Dendritic cell treated with granulocyte-macrophage colony-stimulating factor and Interleukin-4, amounts not matched to agents 40 ng/mL and 50 ng/mL, for 4 days (primary cell): ENCODE results near the gene ZDHHC16.
"Not testable (repeated sequence)": the region's sequence is repeated elsewhere in the genome, so short reads cannot be mapped to it uniquely, and the experiment has no call there.

Experiments used
- H3K27ac Mint-ChIP-seq: one replicate; pipeline ENCODE4 v1.8.0; 2022; ENCODE audit warnings: mild to moderate bottlenecking, mixed read lengths
- H3K27me3 Mint-ChIP-seq: one replicate; pipeline ENCODE4 v1.8.0; 2022; ENCODE audit warnings: mild to moderate bottlenecking, mixed read lengths
- H3K36me3 Mint-ChIP-seq: one replicate; pipeline ENCODE4 v1.8.0; 2022; ENCODE audit warnings: low read depth, mixed read lengths
- H3K4me1 Mint-ChIP-seq: one replicate; pipeline ENCODE4 v1.8.0; 2022; ENCODE audit warnings: low read depth, mixed read lengths
- H3K4me3 Mint-ChIP-seq: one replicate; pipeline ENCODE4 v1.8.0; 2022; ENCODE audit warnings: mild to moderate bottlenecking, moderate library complexity, mixed read lengths
- H3K9me3 Mint-ChIP-seq: one replicate; pipeline ENCODE4 v1.8.0; 2022; ENCODE audit warnings: mixed read lengths
- intact Hi-C: fragments of 100-400 bp; cut with micrococcal nuclease; formaldehyde crosslinking; loops from one replicate; pipeline ENCODE4 v1.15.0; 2022

The ZDHHC16 gene

DNA sequence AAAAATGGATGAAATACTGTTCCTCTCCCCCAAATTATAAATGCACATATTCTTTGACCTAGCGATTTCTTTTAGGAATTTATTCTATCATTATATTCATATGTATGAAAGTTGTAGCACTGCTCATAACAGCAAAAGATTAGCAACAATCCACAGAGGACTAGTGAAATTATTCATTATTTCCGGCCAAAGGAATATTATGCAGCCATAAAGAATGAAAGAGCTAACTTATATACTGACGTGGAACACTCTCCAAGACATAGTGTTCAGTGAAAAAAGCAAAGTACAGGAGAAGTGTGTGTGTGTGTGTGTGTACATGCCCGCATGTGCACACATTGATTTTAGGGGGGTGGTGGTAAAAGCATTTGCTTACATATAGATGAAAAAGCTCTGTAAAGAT, 28.9 kb downstream of the ZDHHC16 start:
- intact Hi-C loops = no loop called here
- Mint-ChIP-seq H3K9me3 (no peaks in the 10 kb centered on the region), H3K4me1 (no peaks in the 10 kb centered on the region), H3K4me3 (no peak overlapping the region), H3K27ac (no peak overlapping the region), H3K27me3 (no peaks in the 10 kb centered on the region), H3K36me3 (peaks cover 96% of the 10 kb centered on the region)

DNA sequence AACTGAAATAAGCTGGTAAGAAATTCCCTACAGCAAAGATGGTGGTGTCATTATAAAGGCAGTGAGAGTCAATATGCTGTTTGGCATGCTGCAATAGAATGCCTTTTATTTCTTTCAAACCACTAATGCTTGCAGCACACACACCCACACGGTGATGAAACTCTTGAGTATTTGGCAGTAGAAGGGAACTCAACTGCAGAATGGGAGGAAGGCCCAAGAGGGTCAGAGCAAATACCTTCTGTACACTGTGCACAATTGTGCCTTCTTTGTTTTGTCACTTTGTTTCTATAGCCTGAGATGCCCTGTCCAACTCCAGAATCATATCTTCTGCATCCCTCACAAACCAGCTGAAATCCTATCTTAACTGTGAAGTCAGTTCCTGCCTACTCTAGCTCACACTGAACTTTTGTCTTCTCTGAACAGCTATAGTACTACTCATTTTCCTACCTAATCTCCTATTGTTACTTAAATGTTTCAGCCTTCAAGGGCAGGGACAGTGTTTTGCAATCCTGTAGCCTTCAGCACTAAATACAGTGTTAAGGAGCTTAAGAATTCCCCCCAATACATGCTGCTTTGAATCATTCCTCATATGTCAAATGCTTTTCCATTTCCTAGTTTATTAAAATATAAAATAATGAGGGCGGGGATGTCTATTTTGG, 30.1 kb downstream of the ZDHHC16 start:
- H3K4me1 Mint-ChIP-seq = no peaks in the 10 kb centered on the region
- peaks cover 97% of the 10 kb centered on the region for H3K36me3 Mint-ChIP-seq
- no peak overlapping the region for H3K27ac Mint-ChIP-seq
- H3K9me3 Mint-ChIP-seq = no peaks in the 10 kb centered on the region
- intact Hi-C loops = no loop called here
- no peak overlapping the region for H3K4me3 Mint-ChIP-seq
- H3K27me3 Mint-ChIP-seq = no peaks in the 10 kb centered on the region

DNA sequence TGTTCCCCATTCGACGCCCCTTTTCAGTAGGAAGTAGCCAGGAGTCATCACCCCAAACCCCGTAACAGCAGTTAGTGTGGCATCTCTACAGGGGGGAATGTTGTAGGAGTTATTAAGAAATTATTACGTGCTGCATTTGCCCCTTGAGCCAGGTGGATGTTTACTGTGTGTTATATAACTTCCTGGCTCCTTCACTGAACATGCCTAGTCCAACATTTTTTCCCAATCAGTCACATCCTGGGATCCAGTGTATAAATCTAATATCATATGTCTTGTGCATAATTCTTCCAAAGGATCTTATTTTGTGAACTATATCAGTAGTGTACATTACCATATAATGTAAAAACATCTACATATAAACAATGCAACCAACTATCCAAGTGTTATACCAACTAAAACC, 33.4 kb downstream of the ZDHHC16 start:
- Mint-ChIP-seq H3K36me3 (peaks cover 89% of the 10 kb centered on the region), H3K4me1 (peaks cover 12% of the 10 kb centered on the region)
- H3K27me3 Mint-ChIP-seq, H3K27ac Mint-ChIP-seq, intact Hi-C loops, H3K4me3 Mint-ChIP-seq, H3K9me3 Mint-ChIP-seq: not testable (repeated sequence)

DNA sequence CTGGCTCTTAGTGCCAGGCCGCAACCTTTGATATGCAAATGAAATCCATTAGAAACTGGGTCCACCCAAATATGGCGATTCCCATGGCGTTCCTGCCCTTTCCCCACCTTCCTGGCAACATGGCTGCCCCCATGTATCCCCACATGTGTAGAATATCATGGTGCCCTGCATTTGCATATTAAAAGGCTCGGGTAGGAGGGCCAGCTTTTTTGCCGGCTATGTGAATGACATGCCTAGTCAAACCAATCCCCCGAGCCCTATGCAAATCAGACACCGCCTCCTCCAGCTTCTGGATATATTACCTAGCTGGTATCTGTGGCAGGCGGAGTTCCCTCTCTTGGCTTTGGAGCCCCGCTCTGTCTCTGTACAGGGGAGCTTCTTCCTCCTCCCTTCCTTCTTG, 34.0 kb downstream of the ZDHHC16 start:
- no peak overlapping the region for H3K27ac Mint-ChIP-seq
- H3K4me1 Mint-ChIP-seq = peaks cover 12% of the 10 kb centered on the region
- no peak overlapping the region for H3K4me3 Mint-ChIP-seq
- H3K27me3 Mint-ChIP-seq = no peaks in the 10 kb centered on the region
- no peaks in the 10 kb centered on the region for H3K9me3 Mint-ChIP-seq
- H3K36me3 Mint-ChIP-seq = peaks cover 85% of the 10 kb centered on the region
- intact Hi-C loops = no loop called here

DNA sequence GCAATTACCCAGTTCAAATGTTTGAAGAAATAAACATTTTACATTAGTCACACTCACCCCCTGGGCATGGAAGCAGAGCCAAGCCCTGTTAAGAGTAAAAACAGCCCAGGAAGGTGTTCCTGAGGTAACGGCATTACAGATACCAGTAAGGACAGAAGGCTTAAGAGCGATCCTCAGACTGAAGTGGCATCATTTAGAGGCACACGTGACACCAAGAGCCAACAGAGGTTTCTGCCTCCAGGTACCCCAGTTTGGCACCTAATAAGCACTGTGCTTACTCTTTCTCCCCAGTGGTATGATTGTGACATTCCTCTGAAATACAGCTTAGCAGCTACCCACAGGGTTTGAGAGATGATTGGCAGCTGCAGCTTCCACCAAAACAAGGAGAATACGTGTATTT, 35.1 kb downstream of the ZDHHC16 start:
- H3K4me1 Mint-ChIP-seq = peaks cover 12% of the 10 kb centered on the region
- H3K27ac Mint-ChIP-seq = no peak overlapping the region
- intact Hi-C loops = no loop called here
- H3K9me3 Mint-ChIP-seq = no peaks in the 10 kb centered on the region
- peaks cover 85% of the 10 kb centered on the region for H3K36me3 Mint-ChIP-seq
- no peaks in the 10 kb centered on the region for H3K27me3 Mint-ChIP-seq
- no peak overlapping the region for H3K4me3 Mint-ChIP-seq

DNA sequence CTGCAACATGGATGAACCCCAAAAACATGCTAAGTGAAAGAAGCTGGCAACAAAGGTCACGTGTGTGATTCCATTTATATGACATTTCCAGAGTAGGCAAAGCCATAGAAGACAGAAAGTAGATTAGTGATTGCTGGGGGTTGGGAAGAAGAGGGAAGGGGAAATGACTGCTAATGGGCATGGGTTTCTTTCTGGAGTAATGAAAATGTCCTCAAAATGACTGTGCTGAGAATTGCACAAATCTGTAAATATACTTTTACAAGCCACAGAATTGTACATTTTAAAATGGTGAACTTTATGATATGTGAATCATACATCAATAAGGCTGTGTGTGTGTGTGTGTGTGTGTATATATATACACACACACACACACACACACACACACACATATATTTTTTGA, 36.4 kb downstream of the ZDHHC16 start:
- H3K9me3 Mint-ChIP-seq = no peaks in the 10 kb centered on the region
- no peak overlapping the region for H3K4me3 Mint-ChIP-seq
- no peak overlapping the region for H3K27ac Mint-ChIP-seq
- peaks cover 76% of the 10 kb centered on the region for H3K36me3 Mint-ChIP-seq
- no peaks in the 10 kb centered on the region for H3K27me3 Mint-ChIP-seq
- H3K4me1 Mint-ChIP-seq = peaks cover 12% of the 10 kb centered on the region
- intact Hi-C loops = no loop called here

DNA sequence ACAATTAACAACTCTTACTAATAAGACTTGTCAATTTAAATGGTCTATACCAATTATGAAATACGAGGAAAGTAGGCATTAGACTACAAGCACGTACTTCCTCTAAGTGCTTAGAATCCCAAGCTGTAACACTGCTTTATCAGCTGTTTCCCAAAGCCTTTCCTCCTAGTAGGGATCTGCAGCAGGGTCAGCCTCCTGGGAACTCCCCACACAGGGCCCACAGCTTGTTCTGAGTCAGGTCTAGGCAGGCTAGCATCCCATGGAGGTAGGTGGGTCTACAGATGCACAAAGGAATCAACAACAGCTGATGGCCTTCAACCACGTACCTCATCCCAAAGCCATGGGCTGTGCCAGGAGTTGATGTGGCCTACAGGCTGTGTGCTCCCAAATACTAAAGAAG, 37.5 kb downstream of the ZDHHC16 start:
- peaks cover 12% of the 10 kb centered on the region for H3K4me1 Mint-ChIP-seq
- intact Hi-C loops = no loop called here
- H3K36me3 Mint-ChIP-seq = peaks cover 64% of the 10 kb centered on the region
- H3K27me3 Mint-ChIP-seq = no peaks in the 10 kb centered on the region
- H3K4me3 Mint-ChIP-seq = no peak overlapping the region
- no peaks in the 10 kb centered on the region for H3K9me3 Mint-ChIP-seq
- H3K27ac Mint-ChIP-seq = no peak overlapping the region

DNA sequence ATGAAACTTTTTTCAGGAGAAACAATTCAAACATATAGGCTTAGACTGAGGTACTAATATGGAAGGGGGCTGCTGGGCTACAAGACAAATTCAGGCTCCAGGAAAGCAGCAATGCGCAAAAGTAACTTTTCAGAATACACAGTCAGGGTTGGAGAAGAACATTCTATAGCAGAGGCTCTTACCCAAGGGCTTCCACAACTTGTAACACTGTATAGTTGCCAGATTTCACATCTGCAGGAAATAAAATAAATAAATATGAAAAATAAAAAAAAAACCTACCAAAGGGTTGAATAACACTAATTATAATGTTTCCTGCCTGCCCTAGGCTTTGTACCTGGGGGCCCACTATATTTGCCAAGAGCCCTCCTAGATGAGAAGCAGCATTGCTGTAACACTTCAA, 37.9 kb downstream of the ZDHHC16 start:
- no peak overlapping the region for H3K27ac Mint-ChIP-seq
- intact Hi-C loops = no loop called here
- peaks cover 12% of the 10 kb centered on the region for H3K4me1 Mint-ChIP-seq
- no peaks in the 10 kb centered on the region for H3K27me3 Mint-ChIP-seq
- no peak overlapping the region for H3K4me3 Mint-ChIP-seq
- no peaks in the 10 kb centered on the region for H3K9me3 Mint-ChIP-seq
- H3K36me3 Mint-ChIP-seq = peaks cover 60% of the 10 kb centered on the region

DNA sequence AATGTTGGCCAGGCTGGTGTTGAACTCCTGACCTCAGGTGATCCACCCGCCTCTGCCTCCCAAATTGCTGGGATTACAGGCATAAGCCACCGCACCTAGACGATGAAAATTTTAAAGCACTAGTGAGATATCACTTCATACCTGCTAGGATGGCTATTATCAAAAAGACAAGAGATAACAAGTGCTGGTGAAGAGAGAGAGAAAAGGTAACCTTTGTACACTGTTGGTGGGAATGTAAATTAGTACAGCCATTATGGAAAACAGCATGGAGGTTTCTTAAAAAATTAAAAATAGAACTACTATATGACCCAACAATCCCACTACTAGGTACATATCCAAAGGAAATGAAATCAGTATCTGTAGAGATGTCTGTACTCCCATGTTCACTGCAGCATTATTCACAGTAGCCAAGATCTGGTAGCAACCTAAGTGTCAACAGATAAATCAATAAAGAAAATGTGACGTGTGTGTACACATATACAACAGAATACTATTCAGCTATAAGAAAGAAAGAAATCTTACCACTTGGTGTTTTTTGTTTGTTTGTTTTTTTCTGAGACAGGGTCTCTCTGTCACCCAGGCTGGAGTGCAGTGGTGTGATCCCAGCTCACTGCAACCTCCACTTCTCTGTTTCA, 39.8 kb downstream of the ZDHHC16 start:
- intact Hi-C loops = no loop called here
- Mint-ChIP-seq H3K4me1 (peaks cover 16% of the 10 kb centered on the region), H3K27me3 (no peaks in the 10 kb centered on the region), H3K9me3 (no peaks in the 10 kb centered on the region), H3K27ac (peak overlapping the region; percentile 54), H3K4me3 (no peak overlapping the region), H3K36me3 (peaks cover 42% of the 10 kb centered on the region)

DNA sequence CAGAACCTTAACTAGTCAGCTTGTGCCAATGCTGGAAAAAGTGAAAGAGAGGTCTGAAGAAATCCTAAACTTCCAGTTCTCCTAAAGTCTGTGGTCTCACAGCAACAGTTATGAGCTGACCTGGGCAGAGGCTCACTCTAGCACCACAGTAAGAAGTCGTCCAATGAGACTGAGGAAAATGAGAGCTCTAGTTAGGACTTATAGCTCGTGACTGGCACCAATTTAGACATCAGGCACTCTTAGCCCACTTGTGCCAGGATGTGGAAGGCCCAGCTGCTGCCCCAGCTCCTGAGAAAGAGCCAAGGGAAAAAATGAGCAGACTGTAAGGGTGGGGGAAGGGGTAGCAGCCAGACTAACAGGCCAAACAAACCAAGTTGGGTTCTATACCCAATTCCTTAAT, 44.6 kb downstream of the ZDHHC16 start:
- Mint-ChIP-seq H3K9me3 (no peaks in the 10 kb centered on the region), H3K36me3 (peaks cover 29% of the 10 kb centered on the region), H3K4me1 (peaks cover 23% of the 10 kb centered on the region), H3K4me3 (no peak overlapping the region), H3K27ac (peak overlapping the region; percentile 53), H3K27me3 (no peaks in the 10 kb centered on the region)
- intact Hi-C loops = loop anchor here (10.0 kb wide), 2 partner anchors 86 to 154 kb away; partner anchors contain the start of genes PI4K2A and RRP12

DNA sequence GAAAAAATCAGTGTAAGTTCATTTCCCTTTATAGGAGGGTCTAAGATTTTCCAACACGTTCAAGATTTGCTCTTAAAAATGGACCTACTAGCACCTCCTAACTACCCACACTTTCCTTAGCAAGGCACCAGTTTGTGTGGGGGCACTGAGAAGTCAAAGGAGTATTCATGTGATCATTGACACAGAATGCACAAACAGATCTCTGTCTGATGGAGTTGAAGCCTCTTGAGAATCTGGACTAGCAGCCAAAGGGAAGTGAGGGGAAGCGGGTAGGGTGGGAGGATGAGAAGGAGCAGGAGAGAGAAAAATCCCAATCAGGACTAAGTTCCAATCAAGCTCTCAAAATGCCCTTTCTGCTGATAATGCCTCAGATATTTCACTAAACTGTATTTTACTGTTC, 48.2 kb downstream of the ZDHHC16 start:
- Mint-ChIP-seq H3K27me3 (no peaks in the 10 kb centered on the region), H3K27ac (no peak overlapping the region), H3K4me3 (no peak overlapping the region), H3K36me3 (peaks cover 35% of the 10 kb centered on the region), H3K9me3 (no peaks in the 10 kb centered on the region), H3K4me1 (peaks cover 38% of the 10 kb centered on the region)
- intact Hi-C loops = loop anchor here (10.0 kb wide), 2 partner anchors 89 to 151 kb away; partner anchors contain the start of genes PI4K2A and RRP12

DNA sequence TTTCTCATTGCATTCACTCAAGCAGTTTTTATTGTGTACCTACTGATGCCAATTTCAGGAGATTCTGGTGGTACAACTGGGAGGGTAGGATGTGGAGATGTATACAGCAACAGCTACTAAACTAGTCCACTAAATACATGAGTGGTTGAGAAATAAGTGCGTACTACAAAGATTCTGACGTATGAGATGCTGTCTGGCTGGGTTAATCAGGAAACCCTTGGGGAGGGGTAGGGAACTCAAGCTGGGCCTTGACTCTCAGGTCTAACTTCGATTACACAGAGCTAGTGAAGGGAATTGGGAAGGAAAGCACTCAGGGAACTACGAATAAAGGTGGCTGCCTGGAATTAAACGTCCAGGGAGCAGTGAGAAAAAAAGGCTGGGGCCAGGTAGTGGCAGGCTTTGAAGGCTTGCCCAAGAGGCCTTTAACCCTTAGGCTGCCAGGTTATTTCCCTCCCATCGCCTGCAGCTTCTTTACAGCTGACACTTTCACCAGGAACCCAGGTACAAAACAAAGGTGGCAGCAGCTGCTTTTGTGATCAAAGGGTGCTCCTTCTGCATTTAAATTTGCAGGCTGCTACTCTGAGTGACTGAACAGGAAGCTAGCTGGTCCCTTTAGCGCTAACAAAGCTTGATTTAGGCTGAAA, 49.0 kb downstream of the ZDHHC16 start:
- Mint-ChIP-seq H3K27me3 (no peaks in the 10 kb centered on the region), H3K9me3 (no peaks in the 10 kb centered on the region), H3K27ac (peak overlapping the region; percentile 73), H3K4me1 (peaks cover 41% of the 10 kb centered on the region), H3K36me3 (peaks cover 35% of the 10 kb centered on the region), H3K4me3 (no peak overlapping the region)
- intact Hi-C loops = loop anchor here (5.0 to 10.0 kb wide), 5 partner anchors 47 to 150 kb away; partner anchors contain the start of genes EXOSC1, PGAM1, PI4K2A and RRP12

DNA sequence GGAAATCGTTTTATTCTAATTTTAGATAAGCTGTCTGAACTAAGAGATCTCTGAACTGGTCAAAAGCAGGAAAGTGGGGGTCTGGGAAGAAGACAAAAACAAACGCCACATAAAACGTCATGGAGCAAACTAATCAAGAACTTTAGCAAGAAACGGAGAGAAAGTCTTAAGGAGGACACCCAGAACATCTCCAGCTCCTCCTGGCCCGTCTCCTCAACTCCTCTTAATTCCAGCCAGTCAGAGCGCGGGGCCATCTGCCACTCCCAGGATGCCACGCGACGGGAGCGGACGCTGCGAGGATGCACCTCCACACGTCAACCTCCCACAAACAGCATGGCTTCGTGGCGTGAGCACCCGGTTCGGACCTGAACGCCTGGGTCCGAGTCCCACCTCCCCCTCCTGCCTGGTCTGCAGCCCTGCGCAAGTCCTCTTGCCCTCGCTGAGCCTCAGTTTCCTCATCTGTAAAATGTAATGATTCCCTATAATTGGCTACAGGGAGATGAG, 51.6 kb downstream of the ZDHHC16 start:
- Mint-ChIP-seq H3K27me3 (peaks cover 3% of the 10 kb centered on the region), H3K4me1 (peaks cover 55% of the 10 kb centered on the region), H3K27ac (peak overlapping the region; percentile 99), H3K9me3 (no peaks in the 10 kb centered on the region), H3K4me3 (peak overlapping the region; percentile 98), H3K36me3 (peaks cover 28% of the 10 kb centered on the region)
- intact Hi-C loops = loop anchor here (5.0 to 10.0 kb wide), 5 partner anchors 45 to 147 kb away; partner anchors contain the start of genes EXOSC1, PGAM1, PI4K2A and RRP12
